Fibroblast of mammary gland (primary cell): Measurements from ENCODE around the gene PHLPP2.

Experiments
- DNase-seq: peaks from one replicate; pipeline ENCODE4 v3.0.0-alpha.2; 2010; ENCODE audit warnings: low read depth
- H3K4me3 ChIP-seq: 2 replicates; pipeline ENCODE4 v1.5.1; 2011; ENCODE audit warnings: low read depth, mild to moderate bottlenecking, low read length, moderate library complexity; ENCODE audit not compliant: control insufficient read depth
- TF ChIP-seq, protein P1 (sequence below): conservative IDR thresholded peaks from 2 replicates; pipeline ENCODE4 v1.5.1; 2011; ENCODE audit warnings: low read depth, low read length, inconsistent platforms; ENCODE audit not compliant: control insufficient read depth, insufficient read depth

Gene PHLPP2

GRCh38 chr16:71637398-71637797 is 87.1 kb downstream of the PHLPP2 start:
- DNase-seq: peak; percentile 86
- no peak overlapping the region for H3K4me3 ChIP-seq
- TF ChIP-seq, protein P1, sequence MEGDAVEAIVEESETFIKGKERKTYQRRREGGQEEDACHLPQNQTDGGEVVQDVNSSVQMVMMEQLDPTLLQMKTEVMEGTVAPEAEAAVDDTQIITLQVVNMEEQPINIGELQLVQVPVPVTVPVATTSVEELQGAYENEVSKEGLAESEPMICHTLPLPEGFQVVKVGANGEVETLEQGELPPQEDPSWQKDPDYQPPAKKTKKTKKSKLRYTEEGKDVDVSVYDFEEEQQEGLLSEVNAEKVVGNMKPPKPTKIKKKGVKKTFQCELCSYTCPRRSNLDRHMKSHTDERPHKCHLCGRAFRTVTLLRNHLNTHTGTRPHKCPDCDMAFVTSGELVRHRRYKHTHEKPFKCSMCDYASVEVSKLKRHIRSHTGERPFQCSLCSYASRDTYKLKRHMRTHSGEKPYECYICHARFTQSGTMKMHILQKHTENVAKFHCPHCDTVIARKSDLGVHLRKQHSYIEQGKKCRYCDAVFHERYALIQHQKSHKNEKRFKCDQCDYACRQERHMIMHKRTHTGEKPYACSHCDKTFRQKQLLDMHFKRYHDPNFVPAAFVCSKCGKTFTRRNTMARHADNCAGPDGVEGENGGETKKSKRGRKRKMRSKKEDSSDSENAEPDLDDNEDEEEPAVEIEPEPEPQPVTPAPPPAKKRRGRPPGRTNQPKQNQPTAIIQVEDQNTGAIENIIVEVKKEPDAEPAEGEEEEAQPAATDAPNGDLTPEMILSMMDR: no peak

GRCh38 chr16:71635632-71636031 is 88.9 kb downstream of the PHLPP2 start:
- TF ChIP-seq, protein P1: no peak
- no peak overlapping the region for H3K4me3 ChIP-seq
- no peak for DNase-seq

DNA sequence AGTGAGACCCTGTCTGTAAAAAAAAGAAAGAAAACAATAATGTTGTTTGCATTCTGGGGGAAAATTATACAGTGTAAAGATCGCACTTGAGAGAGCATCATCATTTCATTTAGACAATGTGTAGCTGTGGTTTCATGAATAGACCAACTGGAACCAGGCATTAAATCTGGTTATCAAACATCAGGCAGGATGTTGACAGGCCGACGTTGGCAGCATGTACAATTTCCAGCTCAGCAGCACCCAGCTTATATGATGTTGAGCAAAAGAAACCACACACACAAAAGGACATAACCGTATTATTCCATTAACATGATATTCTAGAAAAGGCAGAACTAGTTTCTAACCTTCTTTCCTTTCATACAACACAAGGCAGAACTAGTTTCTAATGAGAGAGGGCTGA is 92.7 kb downstream of the PHLPP2 start:
- TF ChIP-seq, protein P1: no peak

GRCh38 chr16:71630808-71631207 is 93.7 kb downstream of the PHLPP2 start:
- no peak for DNase-seq
- TF ChIP-seq, protein P1: no peak
- H3K4me3 ChIP-seq: no peak overlapping the region

More for the DNA sequence above, 92.7 kb downstream of the PHLPP2 start:
- H3K4me3 ChIP-seq: no peak overlapping the region
- no peak for DNase-seq

GRCh38 chr16:71629278-71630016 is 95.1 kb downstream of the PHLPP2 start:
- TF ChIP-seq, protein P1: no peak
- H3K4me3 ChIP-seq: no peak overlapping the region
- no peak for DNase-seq

DNA sequence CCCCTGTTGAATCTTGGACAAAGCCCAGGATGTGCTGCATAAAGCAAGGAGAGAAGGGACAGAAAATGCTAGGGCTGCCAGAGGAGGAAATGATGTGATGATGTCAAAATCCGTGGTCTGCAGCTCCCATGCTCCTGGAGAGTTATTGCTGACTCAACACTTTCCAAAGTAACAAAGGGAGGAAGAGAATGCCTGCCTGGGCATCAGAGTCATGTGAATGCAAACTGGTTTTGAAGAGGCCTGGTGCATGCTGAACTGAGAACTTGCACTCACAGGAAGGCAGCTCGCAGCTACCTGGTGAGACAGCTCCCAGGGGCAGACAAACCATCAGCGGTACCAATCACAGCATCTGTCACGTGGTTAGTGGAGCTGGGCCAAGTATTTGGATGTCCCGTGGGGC is 95.7 kb downstream of the PHLPP2 start:
- TF ChIP-seq, protein P1: no peak
- peak; percentile 36 for DNase-seq
- H3K4me3 ChIP-seq: no peak overlapping the region
